DMS114 treated with DMSO at 0.1 percent for 48 hours (cell line): Measurements from ENCODE around the gene ZNF142.

Source experiments
- DNase-seq: peaks from one replicate; lab custom pipeline; 2025; ENCODE audit not compliant: unreplicated experiment; lab: John Stamatoyannopoulos, UW

Gene ZNF142, protein sequence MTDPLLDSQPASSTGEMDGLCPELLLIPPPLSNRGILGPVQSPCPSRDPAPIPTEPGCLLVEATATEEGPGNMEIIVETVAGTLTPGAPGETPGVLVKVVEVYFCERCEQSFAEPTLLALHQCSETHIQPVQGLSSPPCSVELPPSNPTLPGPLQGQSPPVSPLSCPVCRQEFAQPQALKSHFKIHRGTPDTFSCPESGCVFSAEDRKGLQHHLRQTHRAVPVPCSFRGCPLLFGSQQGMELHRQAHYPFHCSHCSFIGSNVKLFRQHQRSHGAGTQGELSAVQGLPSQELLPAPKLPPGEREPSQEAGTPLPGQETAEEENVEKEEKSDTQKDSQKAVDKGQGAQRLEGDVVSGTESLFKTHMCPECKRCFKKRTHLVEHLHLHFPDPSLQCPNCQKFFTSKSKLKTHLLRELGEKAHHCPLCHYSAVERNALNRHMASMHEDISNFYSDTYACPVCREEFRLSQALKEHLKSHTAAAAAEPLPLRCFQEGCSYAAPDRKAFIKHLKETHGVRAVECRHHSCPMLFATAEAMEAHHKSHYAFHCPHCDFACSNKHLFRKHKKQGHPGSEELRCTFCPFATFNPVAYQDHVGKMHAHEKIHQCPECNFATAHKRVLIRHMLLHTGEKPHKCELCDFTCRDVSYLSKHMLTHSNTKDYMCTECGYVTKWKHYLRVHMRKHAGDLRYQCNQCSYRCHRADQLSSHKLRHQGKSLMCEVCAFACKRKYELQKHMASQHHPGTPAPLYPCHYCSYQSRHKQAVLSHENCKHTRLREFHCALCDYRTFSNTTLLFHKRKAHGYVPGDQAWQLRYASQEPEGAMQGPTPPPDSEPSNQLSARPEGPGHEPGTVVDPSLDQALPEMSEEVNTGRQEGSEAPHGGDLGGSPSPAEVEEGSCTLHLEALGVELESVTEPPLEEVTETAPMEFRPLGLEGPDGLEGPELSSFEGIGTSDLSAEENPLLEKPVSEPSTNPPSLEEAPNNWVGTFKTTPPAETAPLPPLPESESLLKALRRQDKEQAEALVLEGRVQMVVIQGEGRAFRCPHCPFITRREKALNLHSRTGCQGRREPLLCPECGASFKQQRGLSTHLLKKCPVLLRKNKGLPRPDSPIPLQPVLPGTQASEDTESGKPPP (N-terminal part only)

DNA sequence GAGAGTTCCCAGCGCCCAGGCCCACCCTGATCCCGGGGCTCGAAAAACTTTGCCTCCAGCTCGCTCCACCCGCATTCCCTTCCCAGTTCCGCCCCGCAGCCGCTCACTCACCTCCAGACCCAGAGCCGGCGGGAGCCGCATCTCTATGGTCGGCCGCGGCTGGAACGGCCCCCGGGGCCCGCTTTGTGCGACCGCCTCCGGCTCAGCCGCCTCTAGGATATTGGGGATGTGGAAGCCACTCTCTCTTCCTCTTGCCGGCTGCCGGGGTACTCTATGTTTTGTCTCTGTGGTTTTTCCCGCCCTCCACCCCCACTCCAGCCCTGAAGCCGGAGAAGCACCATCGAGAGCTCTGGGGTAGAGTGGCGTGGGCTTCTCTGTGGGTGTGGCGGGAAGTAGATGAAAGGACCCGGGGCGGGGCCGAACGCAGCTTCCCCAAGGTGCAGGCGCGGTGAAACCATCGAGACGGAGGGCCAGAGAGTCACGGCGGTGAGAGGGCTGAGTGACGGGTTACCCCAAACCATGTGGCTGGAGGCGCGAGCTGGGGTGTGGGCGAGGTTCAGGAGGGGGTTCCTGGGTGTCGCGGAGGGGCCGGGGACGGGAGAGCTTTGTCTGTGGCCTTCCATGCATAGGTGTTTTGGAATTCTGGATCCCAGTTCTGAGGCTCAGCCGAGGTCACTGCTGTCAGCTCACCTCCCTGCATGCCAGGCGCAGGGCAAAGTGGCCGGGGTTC, at the start of gene ZNF142, which contains the start of gene BCS1L:
Gene ZNF142, minus strand, starts transcription at position 366 of the 730 bp plus-strand sequence. CDS start 3,194 bp downstream, outside the sequence.
Gene BCS1L, plus strand, starts transcription at position 426 of the 730 bp plus-strand sequence. CDS start 1,305 bp downstream, outside the sequence.
- DNase-seq, result peak; percentile 85

DNA sequence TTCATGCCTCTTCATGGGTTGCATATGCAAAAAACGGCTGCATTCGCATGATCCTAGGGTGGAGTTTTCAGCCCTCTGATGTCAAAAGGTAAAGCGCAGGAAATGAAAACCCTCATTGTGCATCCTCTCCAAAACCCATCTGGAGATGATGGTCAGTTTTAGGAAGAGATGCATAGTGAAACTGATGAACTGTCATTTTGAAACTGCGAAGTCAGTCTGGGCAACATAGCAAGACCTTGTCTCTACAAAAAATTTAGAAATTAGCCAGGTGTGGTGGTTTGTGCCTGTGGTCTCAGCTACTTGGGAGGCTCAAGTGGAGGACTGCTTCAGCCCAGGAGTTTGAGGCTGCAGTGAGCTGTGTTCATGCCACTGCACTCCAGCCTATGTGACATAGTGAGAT, 48.7 kb upstream of the ZNF142 start:
- DNase-seq, result no peak

DNA sequence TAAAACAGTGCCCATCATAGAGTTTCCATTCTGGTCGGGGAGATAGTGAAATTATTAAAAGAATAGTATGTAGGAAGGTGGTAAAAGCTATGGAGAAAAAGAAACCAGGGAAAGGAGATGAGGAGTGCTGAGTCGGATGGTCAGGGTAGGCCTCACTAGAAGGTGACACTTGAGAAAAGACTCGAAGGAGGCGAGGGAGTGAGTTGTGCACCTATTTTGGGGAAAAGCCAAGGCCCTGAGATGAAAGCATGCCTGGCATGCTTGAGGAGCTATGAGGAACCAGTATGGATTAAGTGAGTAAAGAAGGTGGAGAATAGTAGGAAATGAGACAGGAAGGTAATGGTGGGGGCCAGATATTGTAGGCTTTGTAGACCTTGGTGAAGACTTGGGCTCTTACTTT, 43.9 kb upstream of the ZNF142 start:
- no peak for DNase-seq

DNA sequence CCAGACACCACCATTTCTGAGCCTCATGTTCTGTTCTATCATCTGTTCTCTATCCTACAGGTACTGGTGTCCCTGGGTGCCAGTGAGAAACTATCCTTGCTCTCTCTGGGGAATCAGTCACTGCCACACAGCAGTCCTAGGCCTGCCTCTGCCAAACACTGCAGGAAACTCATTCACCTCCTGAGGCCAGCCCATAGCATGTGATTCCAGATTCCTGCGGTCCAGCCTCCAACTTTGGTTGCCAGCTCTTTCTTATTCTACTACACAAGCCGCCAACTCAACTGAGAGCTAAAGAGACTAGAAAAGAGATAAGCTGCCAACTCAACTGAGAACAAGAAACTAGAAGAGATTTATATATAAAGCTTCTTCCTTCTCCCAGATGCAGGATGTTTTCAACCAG, 42.4 kb upstream of the ZNF142 start:
- DNase-seq, result no peak

DNA sequence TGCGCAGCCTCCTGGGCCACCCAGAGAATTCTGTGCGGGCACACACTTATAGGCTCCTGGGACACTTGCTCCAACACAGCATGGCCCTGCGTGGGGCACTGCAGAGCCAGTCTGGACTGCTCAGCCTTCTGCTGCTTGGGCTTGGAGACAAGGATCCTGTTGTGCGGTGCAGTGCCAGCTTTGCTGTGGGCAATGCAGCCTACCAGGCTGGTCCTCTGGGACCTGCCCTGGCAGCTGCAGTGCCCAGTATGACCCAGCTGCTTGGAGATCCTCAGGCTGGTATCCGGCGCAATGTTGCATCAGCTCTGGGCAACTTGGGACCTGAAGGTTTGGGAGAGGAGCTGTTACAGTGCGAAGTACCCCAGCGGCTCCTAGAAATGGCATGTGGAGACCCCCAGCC, 39.5 kb upstream of the ZNF142 start:
- no peak for DNase-seq

DNA sequence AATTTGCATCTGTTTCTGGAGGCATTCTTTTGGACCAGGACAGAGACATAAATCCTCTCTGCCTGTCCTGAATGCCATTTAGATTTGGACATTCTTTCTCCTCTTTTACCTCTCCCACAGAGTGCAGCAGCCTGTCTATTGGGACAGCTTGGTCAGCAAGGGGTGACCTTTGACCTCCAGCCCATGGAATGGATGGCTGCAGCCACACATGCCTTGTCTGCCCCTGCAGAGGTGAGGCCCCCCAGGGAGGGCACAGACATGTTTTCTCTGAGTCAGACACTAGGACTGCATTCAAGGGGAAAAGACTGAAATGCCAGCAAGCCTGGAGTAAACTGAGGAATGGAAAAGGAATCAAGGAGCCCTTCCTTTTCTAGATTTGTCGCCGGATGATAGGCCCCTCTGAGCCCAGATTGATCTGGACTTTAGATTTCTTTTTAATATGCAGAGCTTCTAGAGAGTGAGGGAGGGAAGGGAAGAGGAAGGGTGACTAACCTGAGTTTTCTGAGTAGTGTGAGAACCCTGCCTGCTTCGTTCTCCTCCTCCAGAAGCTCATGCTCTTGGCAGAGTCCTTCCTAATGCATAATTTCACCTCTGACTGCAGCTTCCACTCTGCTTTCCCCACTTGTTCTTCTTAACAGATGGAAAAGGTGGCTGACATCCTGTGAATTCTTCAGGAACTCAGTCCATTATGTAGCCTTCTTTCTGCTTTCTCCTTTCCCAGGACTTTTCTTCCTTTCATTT, 35.2 kb upstream of the ZNF142 start:
- no peak for DNase-seq

DNA sequence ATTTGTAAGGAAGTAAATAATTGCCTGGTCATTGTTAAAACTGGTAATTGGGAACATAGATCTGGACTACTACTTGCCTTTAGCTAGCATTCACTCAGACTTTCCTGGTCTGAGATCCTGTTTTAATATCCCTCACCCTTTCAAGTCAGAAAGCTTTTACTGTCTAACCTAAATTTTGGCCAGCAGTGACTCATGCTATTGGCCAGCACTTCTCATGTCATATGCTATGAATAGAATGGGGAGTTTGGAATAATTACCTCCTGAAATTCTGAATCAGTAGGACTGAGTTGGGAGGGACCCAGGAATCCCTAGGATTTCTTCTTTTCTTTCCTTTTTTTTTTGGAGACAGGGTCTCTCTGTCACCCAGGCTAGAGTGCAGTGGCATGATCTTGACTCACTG, 31.8 kb upstream of the ZNF142 start:
- DNase-seq, result no peak

DNA sequence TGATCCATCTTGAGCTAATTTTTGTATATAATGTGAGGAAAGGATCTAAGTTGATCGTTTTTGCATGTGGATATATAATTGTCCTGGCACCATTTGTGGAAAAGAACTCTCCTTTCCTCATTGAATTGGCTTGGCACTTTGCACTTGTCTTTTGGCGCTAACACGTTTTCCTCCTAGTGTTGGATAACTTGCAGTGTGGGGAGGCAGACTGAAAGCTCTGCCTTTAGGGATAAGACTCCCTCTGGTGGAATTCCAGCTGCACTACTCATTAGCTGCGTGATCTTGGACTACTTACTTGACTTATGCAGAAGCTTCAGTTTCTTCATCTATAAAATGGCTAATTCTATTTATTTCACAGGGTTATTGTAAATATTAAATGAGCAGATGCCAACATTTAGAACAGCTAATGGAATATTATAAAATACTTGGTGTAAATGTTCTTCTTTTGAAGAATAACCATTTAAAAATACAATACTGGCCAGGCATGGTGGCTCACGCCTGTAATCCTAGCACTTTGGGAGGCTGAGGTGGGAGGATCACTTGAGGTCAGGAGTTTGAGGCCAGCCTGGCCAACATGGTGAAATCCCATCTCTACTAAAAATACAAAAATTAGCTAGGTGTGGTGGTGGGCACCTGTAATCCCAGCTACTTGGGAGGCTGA, 28.1 kb upstream of the ZNF142 start:
- peak; percentile 83 for DNase-seq

DNA sequence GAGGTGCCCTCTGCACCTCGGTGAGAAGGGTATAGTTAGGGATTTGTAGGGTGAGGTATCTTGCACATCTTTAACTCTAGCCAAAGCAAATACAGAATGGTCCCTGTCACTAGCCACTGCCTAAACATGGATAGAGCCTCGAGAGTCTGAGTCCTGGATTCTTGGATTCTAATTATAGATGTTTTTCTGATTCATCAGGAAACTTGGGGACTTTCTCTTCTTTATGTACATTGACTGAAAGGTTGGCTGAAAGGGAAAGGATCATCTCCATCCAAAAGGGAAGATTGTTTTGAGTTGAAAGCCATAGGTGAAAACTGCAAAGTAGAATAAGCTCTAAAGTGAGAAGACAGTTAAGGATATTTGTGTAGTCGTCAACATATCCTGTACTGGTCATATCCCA, 20.6 kb upstream of the ZNF142 start:
- no peak for DNase-seq

DNA sequence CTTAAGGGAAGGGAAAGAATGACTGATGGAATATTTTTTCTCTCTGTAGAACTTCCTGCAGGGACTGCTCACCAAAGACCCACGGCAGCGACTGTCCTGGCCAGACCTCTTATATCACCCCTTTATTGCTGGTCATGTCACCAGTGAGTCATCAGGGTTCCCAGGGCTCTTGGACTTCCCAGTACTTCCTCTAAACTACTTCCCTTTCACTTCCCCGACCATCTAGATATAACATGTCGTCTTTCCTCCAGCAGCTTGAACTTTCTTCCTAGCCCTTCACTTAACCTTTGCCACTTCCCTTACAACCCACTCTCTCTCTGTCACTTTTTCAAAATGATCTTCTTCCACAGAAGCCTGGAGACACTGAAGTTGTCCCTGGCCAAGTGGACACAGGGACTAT, 19.7 kb upstream of the ZNF142 start:
- no peak for DNase-seq

DNA sequence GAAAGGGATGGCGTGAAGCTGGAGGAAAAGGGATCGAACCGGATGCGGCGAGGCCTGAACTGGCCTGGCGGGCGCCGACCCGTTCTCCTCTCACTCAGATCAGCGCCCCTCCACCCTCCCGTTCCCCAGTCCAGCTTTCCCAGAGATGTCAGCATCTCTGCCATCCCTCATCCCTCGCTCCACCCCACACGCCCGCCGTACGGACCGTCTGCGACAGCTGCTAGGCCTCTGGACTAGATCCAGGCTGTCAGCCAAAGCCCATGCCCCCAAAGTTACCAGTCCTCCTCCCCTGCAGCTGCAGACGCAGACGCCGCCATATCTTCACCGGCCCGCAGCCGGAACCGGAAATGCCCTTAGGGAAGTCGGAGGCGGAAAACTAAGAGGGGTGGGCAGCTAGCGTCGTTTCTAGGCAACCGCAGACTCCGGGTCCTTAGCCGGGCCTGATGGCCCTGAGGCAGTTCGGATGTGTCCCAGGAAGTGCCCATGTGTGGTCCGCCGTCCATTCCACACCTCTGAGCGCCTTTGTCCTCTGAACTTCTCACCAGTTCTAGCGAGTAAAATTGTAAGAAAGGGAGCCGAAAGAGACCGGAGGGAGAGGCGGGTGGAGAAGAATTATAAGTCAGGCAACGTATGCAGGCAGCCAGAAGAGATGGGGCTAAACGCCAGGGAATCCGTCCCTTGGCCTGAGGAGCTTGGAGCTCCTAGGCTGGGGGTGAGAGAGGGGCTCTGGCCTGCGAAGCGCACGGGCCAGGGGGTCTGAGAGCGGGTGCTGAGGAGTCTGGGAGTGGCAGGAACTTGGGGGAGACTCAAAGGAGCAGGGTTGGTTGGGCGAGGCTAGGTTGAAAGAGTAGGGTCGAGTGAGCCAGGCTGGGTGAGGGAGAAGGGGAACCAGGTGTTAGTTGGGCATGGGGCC, 12.5 kb upstream of the ZNF142 start, which contains the start of the genes RNF25 and STK36:
Gene RNF25, minus strand, starts transcription at position 349 of the 913 bp plus-strand sequence. Its CDS starts 32 bp downstream, at position 317.
Gene STK36, plus strand, starts transcription at position 433 of the 913 bp plus-strand sequence. CDS start 744 bp downstream, outside the sequence.
- DNase-seq, result peak; percentile 95

DNA sequence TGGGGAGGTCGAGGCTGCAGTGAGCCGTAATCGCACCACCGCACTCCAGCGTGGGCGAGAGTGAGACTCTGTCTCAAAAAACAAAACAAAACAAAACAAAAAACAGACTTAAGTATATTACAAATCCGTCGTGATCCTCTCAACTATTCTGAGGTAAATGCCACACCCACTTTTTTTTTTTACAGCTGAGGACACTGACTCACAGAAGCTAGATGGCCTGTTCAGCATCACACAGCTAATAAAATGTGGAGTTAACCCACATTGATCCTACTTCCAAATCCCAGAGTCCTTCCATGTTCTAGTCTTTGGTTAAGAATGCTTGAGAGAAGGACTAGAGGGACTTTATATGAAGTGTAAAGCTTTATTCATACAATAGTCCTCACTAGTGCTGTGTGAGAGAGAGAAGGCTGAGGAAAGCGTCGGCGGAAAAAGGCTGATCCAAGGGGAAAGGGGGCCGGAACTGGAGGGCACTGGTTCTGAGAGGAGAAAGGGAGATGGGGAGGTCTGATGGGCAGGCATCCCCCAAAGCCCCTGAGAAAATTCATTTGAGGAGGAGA, 11.8 kb upstream of the ZNF142 start:
- DNase-seq, result peak; percentile 23

DNA sequence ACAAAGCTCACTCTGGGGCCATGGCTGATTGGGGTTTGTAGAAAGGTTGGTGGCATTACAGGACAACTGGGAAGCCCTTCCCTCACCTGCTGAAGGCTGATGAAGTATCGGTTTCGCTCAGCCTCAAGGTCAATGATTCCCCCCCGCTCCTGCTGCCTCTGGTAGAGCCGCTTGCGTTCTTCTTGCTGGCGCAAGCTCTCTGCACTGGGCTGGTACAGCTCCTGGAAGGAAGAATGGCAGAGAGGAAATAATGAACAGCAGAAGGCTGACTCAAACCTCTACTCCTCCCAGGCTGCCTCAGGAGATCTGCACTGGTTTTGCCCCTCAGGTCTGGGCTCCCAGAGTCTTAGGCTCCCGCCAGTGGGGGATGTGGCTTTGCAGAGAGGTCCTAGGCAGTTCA, 5.2 kb upstream of the ZNF142 start:
- no peak for DNase-seq

DNA sequence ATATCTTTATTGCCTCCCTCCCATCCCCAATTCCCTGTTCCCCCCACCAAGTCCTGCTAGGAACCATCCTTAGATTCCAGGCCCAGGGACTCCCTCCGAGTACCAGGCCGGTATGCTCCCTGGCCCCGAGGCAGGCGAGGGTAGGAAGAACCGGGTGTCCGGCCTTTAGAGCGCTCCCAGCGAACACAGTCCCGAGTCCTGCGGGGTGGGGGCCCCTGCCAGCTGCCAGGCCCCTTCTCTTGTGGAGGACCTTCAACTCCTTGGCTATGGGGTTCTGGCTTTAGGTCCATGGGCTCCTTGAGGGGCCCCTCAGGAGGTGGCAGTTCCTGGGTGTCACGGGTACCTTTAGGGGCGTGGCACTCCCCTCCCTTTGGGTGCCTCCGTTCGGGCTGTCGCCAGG, 4.5 kb upstream of the ZNF142 start:
- no peak for DNase-seq

DNA sequence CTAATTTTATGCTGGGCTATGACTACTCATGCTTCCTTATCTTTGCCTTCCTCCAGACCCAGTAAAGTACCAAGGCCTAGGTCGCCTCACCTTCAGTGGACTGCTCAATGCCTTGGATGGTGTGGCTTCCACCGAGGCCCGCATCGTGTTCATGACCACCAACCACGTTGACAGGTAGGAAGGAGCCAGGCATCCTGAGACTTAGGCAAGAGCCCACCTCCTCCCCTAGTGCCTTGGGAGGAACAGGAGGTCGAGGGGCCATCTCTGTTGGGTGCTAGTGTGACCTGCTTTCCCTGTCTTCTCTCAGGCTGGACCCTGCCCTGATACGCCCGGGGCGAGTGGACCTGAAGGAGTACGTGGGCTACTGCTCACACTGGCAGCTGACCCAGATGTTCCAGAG, 3.4 kb upstream of the ZNF142 start:
- DNase-seq, result no peak

DNA sequence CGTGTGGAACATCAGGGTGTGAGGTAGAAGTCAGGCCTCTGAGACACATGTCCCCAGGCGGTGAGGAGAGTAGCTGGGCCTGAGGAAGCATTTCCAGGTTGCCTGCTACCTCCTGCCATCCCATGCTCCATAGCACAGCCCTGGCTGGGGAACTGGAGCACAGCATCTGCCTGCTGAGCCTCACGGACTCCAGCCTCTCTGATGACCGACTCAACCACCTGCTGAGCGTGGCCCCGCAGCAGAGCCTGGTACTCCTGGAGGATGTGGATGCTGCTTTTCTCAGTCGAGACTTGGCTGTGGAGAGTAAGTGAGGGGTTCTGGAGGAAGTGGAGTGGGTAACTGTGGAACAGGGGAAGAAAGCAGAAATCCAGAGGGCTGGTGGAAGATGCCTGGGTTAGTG, 3.0 kb upstream of the ZNF142 start:
- DNase-seq, result no peak

DNA sequence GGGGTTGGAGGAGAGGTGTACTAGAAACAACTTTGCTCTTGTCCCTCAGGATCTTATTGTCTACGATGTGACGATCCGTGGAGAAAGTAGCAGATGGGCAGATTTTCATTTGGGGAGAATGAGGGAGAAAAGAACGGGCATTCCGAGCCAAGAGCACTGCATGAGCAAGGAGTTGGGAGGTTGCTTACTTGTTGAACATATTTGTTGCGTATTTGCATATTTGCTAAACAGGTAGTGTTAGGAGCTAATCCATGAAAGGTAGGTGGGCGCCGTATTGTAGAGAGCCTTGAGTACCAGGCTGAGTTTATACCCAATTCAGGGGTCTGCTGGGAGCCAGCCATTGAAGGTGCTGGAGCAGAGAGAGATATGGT, 550 bp upstream of the ZNF142 start:
- no peak for DNase-seq

DNA sequence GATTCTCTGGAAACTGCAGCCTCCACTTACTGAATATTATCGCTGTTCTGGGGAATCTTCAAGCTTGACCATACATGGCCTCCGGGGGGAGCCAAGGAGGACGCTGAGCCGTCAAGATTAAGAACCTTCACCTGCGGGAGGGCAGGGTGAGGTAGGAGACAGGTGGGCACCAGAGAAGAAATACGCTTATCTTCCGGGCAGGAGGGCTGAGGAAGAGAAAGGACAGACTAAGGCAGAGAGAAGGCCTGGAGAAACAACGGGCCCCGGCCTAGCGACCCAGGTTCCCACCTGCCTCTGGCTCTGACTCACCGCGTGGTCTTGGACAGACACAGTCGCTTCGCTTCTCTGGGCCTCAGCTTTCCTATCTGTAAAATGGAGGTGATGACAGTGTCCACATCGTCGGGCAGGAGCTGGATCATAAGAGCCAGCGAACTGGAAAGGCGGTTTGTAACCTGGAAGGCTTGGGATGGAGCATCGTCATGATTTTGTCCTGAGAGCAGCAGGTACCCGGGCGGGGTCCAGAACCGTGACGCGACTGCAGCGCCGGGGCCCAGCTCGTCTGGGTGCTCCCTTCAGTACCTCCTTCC, 659 bp downstream of the ZNF142 start:
- no peak for DNase-seq
